ENCODE measurements around the gene ARHGAP24.

The ARHGAP24 gene

DNA sequence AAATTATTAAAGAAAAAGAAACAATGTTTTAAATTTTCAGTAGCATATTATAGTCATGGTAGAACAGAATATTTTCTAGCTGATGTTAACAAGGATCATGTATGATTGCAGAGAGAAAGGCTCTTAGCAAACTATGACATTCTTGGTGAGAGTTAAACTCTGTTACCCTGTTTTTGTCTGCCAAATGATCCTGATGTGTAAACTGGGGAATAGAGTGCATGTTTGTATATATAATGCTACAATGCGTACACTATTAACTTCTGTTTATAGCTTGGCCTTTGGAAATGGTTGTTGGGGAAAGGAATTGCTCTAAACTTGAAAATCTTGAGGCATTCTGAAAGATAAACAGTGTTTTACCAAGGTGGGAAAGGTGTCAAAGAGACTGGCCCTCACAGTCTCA, 292.7 kb downstream of the ARHGAP24 start:
- ChIA-PET POLR2A (no interaction called here), CTCF (no interaction called here)
- no peak for DNase-seq (ENCODE audit: extremely low spot score)
- TF ChIP-seq FOXA1 (IDR thresholded peaks at IDR 0.05), result no peak
- no peak for TF ChIP-seq LEF1 (IDR thresholded peaks at IDR 0.05; ENCODE audit: borderline replicate concordance)
- TF ChIP-seq CTBP1 (IDR thresholded peaks at IDR 0.05; ENCODE audit: borderline replicate concordance), result no peak
- TF ChIP-seq NFRKB (IDR thresholded peaks at IDR 0.05), result no peak
- TF ChIP-seq HDGF (IDR thresholded peaks at IDR 0.05; ENCODE audit: borderline replicate concordance), result no peak
- no peak for TF ChIP-seq BHLHE40 (IDR thresholded peaks at IDR 0.05; ENCODE audit: borderline replicate concordance)
- TF ChIP-seq SUZ12 (IDR thresholded peaks at IDR 0.05), result no peak
- no peak for TF ChIP-seq PKNOX1 (IDR thresholded peaks at IDR 0.05)
- TF ChIP-seq TARDBP (IDR thresholded peaks at IDR 0.05), result no peak
- no peak for TF ChIP-seq ARNT (IDR thresholded peaks at IDR 0.05)
- no peak for TF ChIP-seq FOXM1 (IDR thresholded peaks at IDR 0.05; ENCODE audit: borderline replicate concordance)

DNA sequence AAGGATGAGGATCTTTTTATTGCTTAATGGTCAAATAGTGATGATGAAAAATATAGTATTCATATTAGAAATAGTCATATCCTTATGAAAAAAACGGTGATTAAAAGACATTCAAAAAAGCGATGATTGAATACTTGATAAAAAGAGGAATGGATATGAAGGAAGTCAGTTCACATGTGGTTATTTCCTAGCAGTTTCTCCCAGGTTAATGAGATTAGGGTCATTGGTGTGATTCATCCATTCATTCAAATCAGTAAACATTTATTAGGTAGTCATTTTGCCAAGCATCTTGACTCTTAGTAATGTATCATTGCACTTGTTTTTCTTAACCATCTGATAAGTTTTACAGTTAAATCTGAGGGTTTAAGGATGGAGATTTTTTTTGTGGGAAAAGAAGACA, 294.1 kb downstream of the ARHGAP24 start:
- DNase-seq (ENCODE audit: extremely low spot score), result no peak
- POLR2A ChIA-PET, result no interaction called here
- no peak for TF ChIP-seq PKNOX1 (IDR thresholded peaks at IDR 0.05)
- no peak for TF ChIP-seq NFRKB (IDR thresholded peaks at IDR 0.05)
- no peak for TF ChIP-seq HDGF (IDR thresholded peaks at IDR 0.05; ENCODE audit: borderline replicate concordance)
- no peak for TF ChIP-seq L3MBTL2 (conservative IDR thresholded peaks at IDR 0.05)
- no peak for TF ChIP-seq FOXK2 (IDR thresholded peaks at IDR 0.05)
- no peak for TF ChIP-seq BHLHE40 (IDR thresholded peaks at IDR 0.05; ENCODE audit: borderline replicate concordance)
- no peak for TF ChIP-seq LEF1 (IDR thresholded peaks at IDR 0.05; ENCODE audit: borderline replicate concordance)
- no peak for TF ChIP-seq FOXM1 (IDR thresholded peaks at IDR 0.05; ENCODE audit: borderline replicate concordance)
- CTCF ChIA-PET, result no interaction called here

DNA sequence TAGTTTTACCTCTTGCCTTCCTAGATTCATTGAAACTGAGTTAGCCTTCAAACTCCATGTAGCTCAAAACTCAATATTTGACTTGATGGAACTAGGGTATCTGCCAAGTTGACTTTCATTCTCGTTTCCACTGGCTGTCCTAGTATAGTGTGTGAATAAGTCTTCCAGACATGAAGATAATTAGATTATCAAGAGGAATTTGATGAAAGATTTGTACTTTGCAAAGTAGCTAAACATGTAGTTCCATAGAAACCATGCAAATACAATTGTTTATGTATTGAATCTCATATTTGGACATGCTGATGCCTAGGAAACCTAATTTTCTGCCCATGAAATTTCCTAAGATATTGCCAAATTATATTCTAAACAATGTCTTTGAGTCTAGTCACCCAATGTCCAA, 297.5 kb downstream of the ARHGAP24 start:
- TF ChIP-seq ZNF384 (IDR thresholded peaks at IDR 0.05) (no peak), HDGF (IDR thresholded peaks at IDR 0.05; ENCODE audit: borderline replicate concordance) (no peak), SP1 (IDR thresholded peaks at IDR 0.05) (no peak), TARDBP (IDR thresholded peaks at IDR 0.05) (no peak), L3MBTL2 (conservative IDR thresholded peaks at IDR 0.05) (no peak), CTBP1 (IDR thresholded peaks at IDR 0.05; ENCODE audit: borderline replicate concordance) (no peak), FOXA1 (IDR thresholded peaks at IDR 0.05) (no peak), SUZ12 (IDR thresholded peaks at IDR 0.05) (no peak), NFRKB (IDR thresholded peaks at IDR 0.05) (no peak), LEF1 (IDR thresholded peaks at IDR 0.05; ENCODE audit: borderline replicate concordance) (no peak), BHLHE40 (IDR thresholded peaks at IDR 0.05; ENCODE audit: borderline replicate concordance) (no peak), PKNOX1 (IDR thresholded peaks at IDR 0.05) (no peak), FOXK2 (IDR thresholded peaks at IDR 0.05) (no peak), ELF4 (IDR thresholded peaks at IDR 0.05) (no peak), ARNT (IDR thresholded peaks at IDR 0.05) (no peak), FOXM1 (IDR thresholded peaks at IDR 0.05; ENCODE audit: borderline replicate concordance) (no peak)
- ChIA-PET POLR2A (no interaction called here), CTCF (no interaction called here)
- DNase-seq (ENCODE audit: extremely low spot score), result no peak

DNA sequence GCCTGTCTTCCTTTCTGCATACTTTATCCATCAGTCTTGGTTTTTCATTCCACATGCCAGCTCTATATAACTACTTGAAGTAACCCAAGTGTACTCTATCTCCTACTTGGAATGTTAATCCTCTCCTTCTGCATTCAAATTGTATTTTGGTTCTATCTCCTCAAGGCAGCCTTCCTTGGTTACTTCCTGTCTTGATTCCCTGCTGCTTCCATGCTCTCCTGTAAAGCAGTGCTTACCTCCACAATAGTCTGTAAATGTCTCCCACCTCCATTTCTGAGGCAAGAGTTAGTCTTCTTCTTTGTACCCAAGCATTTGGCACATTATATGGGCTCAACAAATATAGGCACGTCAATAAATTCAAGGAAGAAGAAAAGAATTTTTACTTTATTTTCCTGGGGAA, 298.4 kb downstream of the ARHGAP24 start:
- ChIA-PET CTCF (no interaction called here), POLR2A (no interaction called here)
- no peak for TF ChIP-seq SUZ12 (IDR thresholded peaks at IDR 0.05)
- TF ChIP-seq CTBP1 (IDR thresholded peaks at IDR 0.05; ENCODE audit: borderline replicate concordance), result no peak
- no peak for TF ChIP-seq ARNT (IDR thresholded peaks at IDR 0.05)
- no peak for TF ChIP-seq ELF4 (IDR thresholded peaks at IDR 0.05)
- no peak for TF ChIP-seq TARDBP (IDR thresholded peaks at IDR 0.05)
- no peak for TF ChIP-seq FOXM1 (IDR thresholded peaks at IDR 0.05; ENCODE audit: borderline replicate concordance)
- TF ChIP-seq PKNOX1 (IDR thresholded peaks at IDR 0.05), result no peak
- TF ChIP-seq L3MBTL2 (conservative IDR thresholded peaks at IDR 0.05), result no peak
- TF ChIP-seq SP1 (IDR thresholded peaks at IDR 0.05), result no peak
- TF ChIP-seq BHLHE40 (IDR thresholded peaks at IDR 0.05; ENCODE audit: borderline replicate concordance), result no peak
- no peak for TF ChIP-seq FOXA1 (IDR thresholded peaks at IDR 0.05)
- no peak for TF ChIP-seq HDGF (IDR thresholded peaks at IDR 0.05; ENCODE audit: borderline replicate concordance)
- no peak for TF ChIP-seq NFRKB (IDR thresholded peaks at IDR 0.05)
- TF ChIP-seq FOXK2 (IDR thresholded peaks at IDR 0.05), result no peak
- no peak for DNase-seq (ENCODE audit: extremely low spot score)

GRCh38 chr4:85774000-85774399, 299.1 kb downstream of the ARHGAP24 start:
- DNase-seq (ENCODE audit: extremely low spot score), result no peak
- ChIA-PET POLR2A (no interaction called here), CTCF (no interaction called here)
- no peak for TF ChIP-seq FOXA1 (IDR thresholded peaks at IDR 0.05)
- TF ChIP-seq ZNF384 (IDR thresholded peaks at IDR 0.05), result no peak
- no peak for TF ChIP-seq SP1 (IDR thresholded peaks at IDR 0.05)
- TF ChIP-seq HDGF (IDR thresholded peaks at IDR 0.05; ENCODE audit: borderline replicate concordance), result no peak
- TF ChIP-seq CTBP1 (IDR thresholded peaks at IDR 0.05; ENCODE audit: borderline replicate concordance), result no peak
- no peak for TF ChIP-seq BHLHE40 (IDR thresholded peaks at IDR 0.05; ENCODE audit: borderline replicate concordance)
- TF ChIP-seq FOXK2 (IDR thresholded peaks at IDR 0.05), result no peak
- TF ChIP-seq FOXM1 (IDR thresholded peaks at IDR 0.05; ENCODE audit: borderline replicate concordance), result no peak

GRCh38 chr4:85774489-85774888, 299.5 kb downstream of the ARHGAP24 start:
- TF ChIP-seq SP1 (IDR thresholded peaks at IDR 0.05) (no peak), NFRKB (IDR thresholded peaks at IDR 0.05) (no peak), HDGF (IDR thresholded peaks at IDR 0.05; ENCODE audit: borderline replicate concordance) (no peak), CTBP1 (IDR thresholded peaks at IDR 0.05; ENCODE audit: borderline replicate concordance) (no peak), SUZ12 (IDR thresholded peaks at IDR 0.05) (no peak), ELF4 (IDR thresholded peaks at IDR 0.05) (no peak), FOXK2 (IDR thresholded peaks at IDR 0.05) (no peak), LEF1 (IDR thresholded peaks at IDR 0.05; ENCODE audit: borderline replicate concordance) (no peak), ZNF384 (IDR thresholded peaks at IDR 0.05) (no peak), FOXA1 (IDR thresholded peaks at IDR 0.05) (no peak), FOXM1 (IDR thresholded peaks at IDR 0.05; ENCODE audit: borderline replicate concordance) (no peak), L3MBTL2 (conservative IDR thresholded peaks at IDR 0.05) (no peak), ARNT (IDR thresholded peaks at IDR 0.05) (no peak), TARDBP (IDR thresholded peaks at IDR 0.05) (no peak), PKNOX1 (IDR thresholded peaks at IDR 0.05) (no peak), BHLHE40 (IDR thresholded peaks at IDR 0.05; ENCODE audit: borderline replicate concordance) (no peak)
- ChIA-PET CTCF (no interaction called here), POLR2A (no interaction called here)
- no peak for DNase-seq (ENCODE audit: extremely low spot score)
